GM18858 (cell line): ENCODE results near the gene SHOC2.

Source experiments
- ATAC-seq: cut with Tn5 transposase; IDR thresholded peaks from one replicate; pipeline ENCODE4 v1.9.1; 2021; ENCODE audit not compliant: unreplicated experiment

The SHOC2 gene

GRCh38 chr10:110944792-110945396 lies 25.5 kb downstream of the SHOC2 start:
- ATAC-seq, result no peak

GRCh38 chr10:110946496-110946895 lies 27.1 kb downstream of the SHOC2 start:
- ATAC-seq, result no peak

GRCh38 chr10:110947061-110947595 lies 27.7 kb downstream of the SHOC2 start:
- no peak for ATAC-seq

GRCh38 chr10:110951381-110951780 lies 32.0 kb downstream of the SHOC2 start:
- ATAC-seq, result no peak

GRCh38 chr10:110957606-110958005 lies 38.2 kb downstream of the SHOC2 start:
- ATAC-seq, result no peak

- no peak for ATAC-seq
Measured at GRCh38 chr10:110959379-110960332, 40.3 kb downstream of the SHOC2 start.

- ATAC-seq, result no peak
Measured at GRCh38 chr10:110960333-110960712, 40.9 kb downstream of the SHOC2 start.

- peak; percentile 55 for ATAC-seq
Measured at GRCh38 chr10:110962443-110962842, 43.0 kb downstream of the SHOC2 start.

- no peak for ATAC-seq
Measured at GRCh38 chr10:110963162-110963561, 43.8 kb downstream of the SHOC2 start.

- ATAC-seq, result no peak
Measured at GRCh38 chr10:110964681-110965080, 45.3 kb downstream of the SHOC2 start.

- no peak for ATAC-seq
Measured at GRCh38 chr10:110965216-110965615, 45.8 kb downstream of the SHOC2 start.

GRCh38 chr10:110966146-110966545 lies 46.7 kb downstream of the SHOC2 start:
- no peak for ATAC-seq

GRCh38 chr10:110967009-110967630 lies 47.7 kb downstream of the SHOC2 start:
- ATAC-seq, result no peak

GRCh38 chr10:110967645-110968044 lies 48.2 kb downstream of the SHOC2 start:
- peak; percentile 61 for ATAC-seq

- ATAC-seq, result no peak
Measured at GRCh38 chr10:110969183-110969582, 49.8 kb downstream of the SHOC2 start.

GRCh38 chr10:110971638-110972037 lies 52.2 kb downstream of the SHOC2 start:
- ATAC-seq, result no peak

GRCh38 chr10:110972231-110973134 lies 53.1 kb downstream of the SHOC2 start:
- no peak for ATAC-seq

GRCh38 chr10:110973400-110973799 lies 54.0 kb downstream of the SHOC2 start:
- no peak for ATAC-seq

- no peak for ATAC-seq
Measured at GRCh38 chr10:110976577-110976976, 57.2 kb downstream of the SHOC2 start.

GRCh38 chr10:110977662-110978061 lies 58.3 kb downstream of the SHOC2 start:
- ATAC-seq, result no peak

GRCh38 chr10:110978204-110978603 lies 58.8 kb downstream of the SHOC2 start:
- ATAC-seq, result no peak
